ENCODE results near the gene ARHGEF25. TPM values are rescaled to one million over a fixed set of nuclear protein-coding genes. Genes with fewer than 3 reads are reported as not detected.

ARHGEF25 gene
- total RNA-seq, 4 donors from 2014 or later: 116 to 140 (median 128) TPM

GRCh38 chr12:57576613-57577160 is 34.5 kb upstream of the ARHGEF25 start:
- Histone ChIP-seq H3K9me3 (no peaks in the 10 kb centered on the region), H3K36me3 (peaks cover 0 to 52% of the 10 kb centered on the region in 2 donors), H3K27ac (no peak overlapping the region), H3K4me3 (no peak overlapping the region), H3K4me1 (no peaks in the 10 kb centered on the region), H3K27me3 (no peaks in the 10 kb centered on the region)
- 69 to 74% methylated on average over 3 to 7 of the region's 9 CpGs for WGBS, 2 donors (ENCODE audit: low coverage in 1 of 2)
- no peak for ATAC-seq
- no peak for TF ChIP-seq POLR2AphosphoS5 (IDR thresholded peaks at IDR 0.05)
- no peak for TF ChIP-seq EP300 (IDR thresholded peaks at IDR 0.05)
- TF ChIP-seq POLR2A (IDR thresholded peaks at IDR 0.05): no peak
- TF ChIP-seq, protein P1, sequence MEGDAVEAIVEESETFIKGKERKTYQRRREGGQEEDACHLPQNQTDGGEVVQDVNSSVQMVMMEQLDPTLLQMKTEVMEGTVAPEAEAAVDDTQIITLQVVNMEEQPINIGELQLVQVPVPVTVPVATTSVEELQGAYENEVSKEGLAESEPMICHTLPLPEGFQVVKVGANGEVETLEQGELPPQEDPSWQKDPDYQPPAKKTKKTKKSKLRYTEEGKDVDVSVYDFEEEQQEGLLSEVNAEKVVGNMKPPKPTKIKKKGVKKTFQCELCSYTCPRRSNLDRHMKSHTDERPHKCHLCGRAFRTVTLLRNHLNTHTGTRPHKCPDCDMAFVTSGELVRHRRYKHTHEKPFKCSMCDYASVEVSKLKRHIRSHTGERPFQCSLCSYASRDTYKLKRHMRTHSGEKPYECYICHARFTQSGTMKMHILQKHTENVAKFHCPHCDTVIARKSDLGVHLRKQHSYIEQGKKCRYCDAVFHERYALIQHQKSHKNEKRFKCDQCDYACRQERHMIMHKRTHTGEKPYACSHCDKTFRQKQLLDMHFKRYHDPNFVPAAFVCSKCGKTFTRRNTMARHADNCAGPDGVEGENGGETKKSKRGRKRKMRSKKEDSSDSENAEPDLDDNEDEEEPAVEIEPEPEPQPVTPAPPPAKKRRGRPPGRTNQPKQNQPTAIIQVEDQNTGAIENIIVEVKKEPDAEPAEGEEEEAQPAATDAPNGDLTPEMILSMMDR (IDR thresholded peaks at IDR 0.05): no peak

DNA sequence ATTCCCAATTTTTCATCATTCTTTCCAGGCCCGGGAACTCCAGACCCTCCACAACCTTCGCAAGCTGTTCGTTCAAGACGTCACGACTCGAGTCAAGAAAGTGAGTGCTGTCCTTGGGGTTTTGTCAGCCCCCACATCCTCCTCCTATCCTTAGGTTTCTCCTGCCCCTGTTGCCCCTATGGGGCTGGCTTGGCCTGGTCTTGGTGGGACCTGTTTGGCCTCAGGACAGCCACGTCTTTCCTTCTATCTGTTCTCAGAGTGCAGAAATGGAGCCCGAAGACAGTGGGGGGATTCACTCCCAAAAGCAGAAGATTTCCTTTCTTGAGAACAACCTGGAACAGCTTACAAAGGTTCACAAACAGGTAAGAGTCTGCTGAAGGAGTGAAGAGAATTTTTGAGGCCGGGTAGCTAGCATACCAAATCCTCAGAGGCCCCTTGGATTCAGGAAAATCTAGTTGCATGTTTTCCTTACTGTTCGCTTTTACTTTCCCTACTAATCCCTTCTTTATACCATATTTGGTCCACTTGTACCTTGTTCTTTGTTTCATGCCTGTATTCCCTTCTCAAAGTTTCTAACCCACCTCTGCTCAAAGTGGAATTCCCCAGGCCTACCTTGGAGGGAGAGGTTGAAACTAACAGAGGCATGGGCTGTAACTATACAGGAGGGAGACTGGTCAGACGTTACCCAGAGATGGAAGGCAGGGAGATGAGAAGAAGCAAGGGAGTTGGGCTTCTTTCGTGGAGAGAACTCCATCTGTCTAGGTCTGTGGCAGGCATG is 33.1 kb upstream of the ARHGEF25 start:
- WGBS, 2 donors (ENCODE audit: low coverage in 1 of 2): 80 to 84% methylated on average over 7 to 12 of the region's 12 CpGs
- ATAC-seq: no peak

GRCh38 chr12:57579011-57579410 is 32.2 kb upstream of the ARHGEF25 start:
- Histone ChIP-seq H3K27me3 (no peaks in the 10 kb centered on the region), H3K4me3 (no peak overlapping the region), H3K27ac (no peak overlapping the region), H3K9me3 (no peaks in the 10 kb centered on the region), H3K4me1 (no peaks in the 10 kb centered on the region), H3K36me3 (peaks cover 0 to 36% of the 10 kb centered on the region in 2 donors)
- 80% methylated on average over 2 of the region's 2 CpGs for WGBS, 2 donors (ENCODE audit: low coverage in 1 of 2)
- TF ChIP-seq POLR2AphosphoS5 (IDR thresholded peaks at IDR 0.05) (no peak), EP300 (IDR thresholded peaks at IDR 0.05) (no peak), POLR2A (IDR thresholded peaks at IDR 0.05) (no peak)
- TF ChIP-seq, protein P1 (IDR thresholded peaks at IDR 0.05): no peak
- no peak for ATAC-seq

More for the DNA sequence above, 33.1 kb upstream of the ARHGEF25 start:
- Histone ChIP-seq H3K9me3 (no peaks in the 10 kb centered on the region), H3K27me3 (no peaks in the 10 kb centered on the region), H3K36me3 (peaks cover 0 to 39% of the 10 kb centered on the region in 2 donors), H3K27ac (no peak overlapping the region), H3K4me1 (no peaks in the 10 kb centered on the region), H3K4me3 (no peak overlapping the region)
- TF ChIP-seq POLR2AphosphoS5 (IDR thresholded peaks at IDR 0.05) (no peak), EP300 (IDR thresholded peaks at IDR 0.05) (no peak), POLR2A (IDR thresholded peaks at IDR 0.05) (no peak)
- TF ChIP-seq, protein P1 (IDR thresholded peaks at IDR 0.05): no peak

GRCh38 chr12:57579677-57580465 is 31.4 kb upstream of the ARHGEF25 start:
- 71 to 77% methylated on average over 5 to 7 of the region's 8 CpGs for WGBS, 2 donors (ENCODE audit: low coverage in 1 of 2)
- TF ChIP-seq POLR2A (IDR thresholded peaks at IDR 0.05): no peak
- TF ChIP-seq EP300 (IDR thresholded peaks at IDR 0.05): no peak
- TF ChIP-seq, protein P1 (IDR thresholded peaks at IDR 0.05): no peak
- no peak for TF ChIP-seq POLR2AphosphoS5 (IDR thresholded peaks at IDR 0.05)
- no peak for ATAC-seq

More at GRCh38 chr12:57579677-57580465, 31.4 kb upstream of the ARHGEF25 start:
- H3K27me3 ChIP-seq: no peaks in the 10 kb centered on the region
- H3K4me3 ChIP-seq: no peak overlapping the region
- no peaks in the 10 kb centered on the region for H3K4me1 ChIP-seq
- H3K36me3 ChIP-seq: peaks cover 0 to 36% of the 10 kb centered on the region in 2 donors
- H3K9me3 ChIP-seq: no peaks in the 10 kb centered on the region
- H3K27ac ChIP-seq: no peak overlapping the region
